ENCODE results near the gene GMPR2.

The GMPR2 gene

GRCh38 chr14:24270537-24271133, 37.9 kb downstream of the GMPR2 start:
- peak; percentile 55 for DNase-seq

DNA sequence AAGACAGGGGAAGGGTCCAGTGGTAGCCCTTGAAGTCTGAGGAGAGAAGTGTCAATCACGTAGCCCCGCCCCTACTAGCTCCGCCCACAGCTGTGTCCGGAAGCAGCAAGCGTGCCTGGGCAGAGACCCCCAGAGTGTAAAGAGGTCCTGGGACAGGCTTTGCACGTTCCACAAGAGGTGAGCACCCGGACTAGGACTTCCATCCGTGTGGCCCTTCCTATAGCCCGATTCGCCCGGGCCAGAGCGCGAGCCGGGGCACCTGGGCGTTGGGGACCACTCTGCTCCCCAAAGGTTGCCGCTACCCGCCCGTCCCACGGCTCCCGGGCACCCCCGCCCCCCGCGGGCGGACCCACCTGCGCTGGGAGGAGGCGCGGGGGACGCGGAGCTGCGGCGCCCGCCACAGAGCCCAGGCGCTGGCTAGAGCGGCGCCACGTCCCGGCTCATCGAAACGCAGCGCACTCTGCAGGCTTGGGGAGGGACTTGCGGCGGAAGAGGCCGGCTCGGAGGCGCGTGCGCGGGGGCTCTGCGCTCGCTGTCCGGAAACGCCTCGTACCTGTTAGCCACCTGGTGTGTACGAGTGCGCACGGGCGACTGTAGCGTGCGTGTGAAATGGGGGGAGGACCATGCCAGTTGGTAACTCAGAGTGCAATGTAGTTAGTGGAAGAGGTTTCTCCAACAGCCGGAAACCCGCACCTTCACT, 38.6 kb downstream of the GMPR2 start, which contains the start of gene RABGGTA:
Gene RABGGTA (minus strand): TSS at position 464 of the 700 bp plus-strand sequence. CDS start 482 bp downstream, outside the sequence.
- peak; percentile 89 for DNase-seq

DNA sequence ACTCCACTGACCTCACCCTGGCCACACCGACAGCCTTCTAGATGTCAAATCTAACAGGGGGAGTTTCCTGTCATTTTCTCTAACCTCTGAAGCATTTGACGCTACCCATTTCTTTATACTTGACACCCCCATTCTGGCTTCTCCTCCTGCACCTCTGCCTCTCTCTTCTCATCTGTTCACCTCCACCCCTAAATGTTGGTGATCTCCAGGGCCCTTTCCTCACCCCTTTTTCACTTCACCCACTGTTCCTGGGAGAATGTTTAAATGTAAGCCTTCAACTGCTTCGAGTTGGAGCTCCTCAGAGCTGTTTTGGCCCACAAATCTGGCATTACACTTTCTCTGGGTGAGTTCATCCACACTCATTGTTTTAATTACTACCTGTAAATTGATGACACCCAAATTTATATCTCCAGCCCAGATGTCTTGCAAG, 39.1 kb downstream of the GMPR2 start:
- DNase-seq, result no peak

- DNase-seq, result no peak
Measured at GRCh38 chr14:24272467-24272866, 39.7 kb downstream of the GMPR2 start.

- peak; percentile 72 for DNase-seq
Measured at GRCh38 chr14:24273422-24273998, 40.8 kb downstream of the GMPR2 start.

GRCh38 chr14:24274101-24274543, 41.4 kb downstream of the GMPR2 start:
- DNase-seq, result peak; percentile 31

DNA sequence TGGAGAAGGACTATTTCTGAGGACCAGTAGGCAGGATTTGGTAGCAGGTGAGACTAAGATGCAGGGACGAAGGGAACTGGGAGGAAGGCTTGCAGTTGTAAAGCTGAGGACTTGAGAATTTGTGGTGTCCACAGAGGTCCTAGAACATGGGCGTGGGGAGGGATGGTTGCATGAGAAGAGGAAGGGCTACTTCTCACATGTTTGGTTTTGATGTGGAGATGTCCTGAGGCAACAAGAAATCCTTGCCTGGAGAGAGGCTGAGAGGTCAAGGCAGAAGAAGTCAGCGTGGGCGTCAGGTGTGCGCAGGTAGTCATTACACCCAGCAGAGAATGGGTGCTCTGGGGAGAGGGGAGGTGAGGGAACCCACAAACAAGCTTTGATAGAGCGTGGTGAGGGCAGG, 44.3 kb downstream of the GMPR2 start:
- DNase-seq, result no peak

DNA sequence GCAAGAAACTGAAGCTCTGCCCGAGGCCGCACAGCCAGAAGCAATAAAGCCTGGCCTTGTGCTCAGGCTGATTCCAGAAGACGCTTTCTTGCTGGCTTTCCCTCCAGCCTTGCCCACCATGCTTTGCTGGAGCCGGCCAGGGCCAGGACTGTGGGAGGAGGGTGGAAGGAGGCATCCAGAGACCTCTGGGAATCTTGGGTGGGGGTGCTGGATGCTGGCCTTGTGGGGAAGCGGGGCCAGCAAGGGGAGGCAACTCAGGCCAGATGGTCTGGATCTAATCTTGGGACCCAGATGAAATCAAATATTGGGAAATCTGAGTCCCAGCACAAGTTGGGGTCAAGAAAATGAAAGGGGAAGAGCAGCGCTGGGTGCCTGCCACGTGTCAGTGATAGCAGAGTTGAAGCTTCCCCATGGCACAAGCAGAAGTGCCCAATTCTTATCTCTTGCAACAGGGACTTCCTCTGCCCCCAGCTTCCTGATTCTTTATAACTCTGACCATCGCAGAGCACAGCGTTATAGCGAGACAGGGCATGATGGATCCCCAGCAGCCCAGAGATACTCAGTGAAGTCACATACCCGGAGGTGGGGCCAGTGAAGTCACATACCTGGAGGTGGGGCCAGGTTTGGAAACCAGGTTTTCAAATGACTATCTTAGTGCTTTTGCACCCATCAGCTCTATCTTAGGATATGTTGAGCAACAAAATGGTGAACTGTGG, 45.0 kb downstream of the GMPR2 start:
- DNase-seq, result no peak

DNA sequence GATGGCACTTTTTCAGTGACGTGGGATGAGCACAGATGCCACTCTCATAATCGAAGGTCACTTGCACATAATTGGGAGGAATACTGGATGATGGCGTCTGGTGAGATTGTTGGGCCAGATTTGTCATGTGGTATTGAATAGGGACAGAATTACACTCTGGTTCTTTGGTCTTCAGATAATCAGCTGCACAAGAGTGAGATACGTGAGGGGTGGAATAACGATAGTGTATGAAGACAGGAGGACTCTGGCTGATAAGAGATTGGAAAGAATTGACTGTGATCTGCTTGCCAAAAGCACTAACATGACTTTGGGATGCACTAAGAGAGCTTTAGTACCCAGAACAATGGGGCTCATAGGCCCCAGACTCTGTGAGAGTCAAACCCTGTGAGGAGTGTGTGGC, 45.7 kb downstream of the GMPR2 start:
- DNase-seq, result no peak

- DNase-seq, result no peak
Measured at GRCh38 chr14:24279301-24280186, 46.8 kb downstream of the GMPR2 start.

DNA sequence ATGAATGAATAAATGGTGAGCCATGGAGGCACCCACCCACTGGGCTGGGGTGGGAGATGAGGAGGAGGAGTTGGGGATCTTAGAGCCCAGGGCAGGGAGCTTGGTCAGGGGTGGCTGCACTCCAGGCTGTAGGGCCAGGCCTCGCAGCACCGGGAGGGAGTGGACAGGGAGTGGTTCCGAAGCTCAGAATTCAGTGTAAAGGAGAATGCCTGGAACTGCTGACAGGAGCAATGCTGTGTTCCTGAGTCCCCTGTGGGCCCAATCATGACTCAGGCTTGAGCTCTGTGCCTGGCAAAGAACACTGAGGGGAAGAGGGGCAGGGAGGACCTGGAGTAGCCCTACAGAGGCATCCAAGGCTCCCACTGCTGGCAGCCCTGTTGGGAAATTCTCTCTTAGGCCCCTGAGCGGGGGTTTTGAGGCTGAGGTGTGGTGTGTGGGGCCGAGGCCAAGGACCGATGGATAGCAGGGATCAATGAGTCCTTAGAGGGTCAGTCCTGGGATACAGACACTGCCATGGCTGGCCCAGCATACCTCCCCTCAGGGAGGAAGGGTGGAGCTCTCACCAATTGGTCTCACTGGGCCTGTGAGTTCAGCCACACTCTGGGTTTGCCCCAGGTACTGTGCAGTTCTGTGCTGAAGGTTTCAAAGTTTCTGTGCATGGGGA, 48.2 kb downstream of the GMPR2 start:
- DNase-seq, result no peak

DNA sequence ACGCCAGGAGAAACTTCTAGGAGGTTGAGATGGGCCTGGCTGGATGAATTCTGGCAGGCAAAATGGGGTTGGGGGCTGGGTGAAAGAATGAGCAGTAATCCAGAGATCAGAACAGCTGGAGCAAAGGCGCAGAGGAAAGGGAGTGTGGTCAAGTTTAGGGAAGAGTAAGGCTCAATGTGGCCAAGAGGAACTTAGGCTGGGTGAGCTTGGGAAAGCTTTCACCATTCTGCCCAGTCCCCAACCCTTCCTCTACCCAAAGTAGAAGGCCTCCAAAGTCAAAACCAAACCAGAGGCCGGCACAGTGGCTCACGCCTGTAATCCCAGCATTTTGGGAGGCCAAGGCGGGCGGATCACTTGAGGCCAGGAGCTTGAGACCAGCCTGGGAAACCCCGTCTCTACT, 48.9 kb downstream of the GMPR2 start:
- DNase-seq, result no peak

DNA sequence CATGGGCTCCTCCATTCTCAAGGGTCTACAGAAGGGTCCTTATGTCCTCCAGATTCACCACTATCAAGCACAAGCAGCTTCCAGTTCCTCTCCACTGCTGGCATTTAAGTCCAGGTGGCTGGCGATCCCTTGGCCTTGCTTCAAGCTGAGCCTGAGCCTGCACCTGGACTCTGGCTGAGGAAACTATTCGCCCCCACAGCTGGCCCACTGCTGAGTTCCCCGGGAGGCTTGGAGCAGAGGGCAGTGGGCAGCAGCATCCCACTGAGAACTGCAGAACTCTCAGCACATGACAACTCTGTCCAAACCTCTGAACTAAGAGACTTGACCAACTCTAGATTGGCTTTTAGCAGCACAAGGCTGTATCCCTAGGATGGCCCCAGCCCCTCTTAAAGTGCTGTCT, 50.0 kb downstream of the GMPR2 start:
- no peak for DNase-seq

DNA sequence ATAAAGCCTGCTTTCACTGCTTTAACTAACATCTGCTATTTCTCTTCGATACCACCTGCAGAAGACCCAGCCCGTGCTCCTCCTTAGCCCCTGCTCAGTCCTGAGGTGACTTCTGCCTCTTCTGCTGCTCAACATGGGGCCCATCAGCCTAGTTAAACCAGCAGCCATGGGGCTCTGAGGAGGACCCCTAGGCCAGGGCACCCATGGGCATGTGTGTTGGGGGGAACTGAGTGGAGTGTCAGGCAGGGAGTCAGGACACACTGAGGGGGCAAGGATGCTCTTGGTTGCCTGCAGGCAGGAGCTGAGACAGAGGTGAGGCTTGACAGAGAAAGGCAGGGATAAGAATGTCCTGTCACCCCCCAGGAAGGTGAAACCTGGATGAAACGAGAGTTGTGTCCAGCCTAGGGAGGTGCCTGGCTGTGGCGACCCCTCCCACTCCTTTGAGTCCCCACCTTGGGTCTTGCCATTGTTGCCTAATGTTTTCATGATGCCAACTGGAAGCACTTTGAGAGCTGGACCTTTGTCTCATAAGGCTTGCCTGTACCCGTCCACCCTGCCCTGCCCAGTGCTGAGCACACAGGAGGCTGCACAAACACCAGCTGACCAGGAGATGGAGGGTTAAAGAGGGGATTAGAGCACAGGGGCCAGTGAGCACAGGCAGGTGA, 51.2 kb downstream of the GMPR2 start:
- DNase-seq, result no peak

GRCh38 chr14:24284501-24285035, 51.8 kb downstream of the GMPR2 start:
- DNase-seq, result no peak

DNA sequence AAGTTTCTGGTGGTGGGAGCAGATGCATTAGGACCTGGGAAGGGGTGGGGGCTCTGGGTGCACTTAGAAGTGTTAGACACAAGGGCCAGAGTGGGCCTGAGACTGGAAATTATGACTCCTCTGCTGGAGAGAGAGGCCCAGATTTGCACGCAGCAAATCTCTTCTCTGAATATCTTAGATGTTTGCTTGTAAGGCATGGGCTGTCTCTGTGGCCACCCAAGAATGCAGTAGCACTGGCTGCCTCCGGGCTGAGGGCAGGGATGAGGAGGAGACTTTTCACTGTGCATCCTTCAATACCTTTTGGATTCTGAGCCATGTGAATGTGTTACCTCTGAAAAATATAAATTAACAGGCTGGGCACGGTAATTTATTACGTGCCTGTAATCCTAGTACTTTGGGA, 52.6 kb downstream of the GMPR2 start:
- DNase-seq, result no peak

GRCh38 chr14:24286996-24287395, 54.3 kb downstream of the GMPR2 start:
- DNase-seq, result no peak

Measured in NCI-H82 (cell line).